Breast epithelium (tissue), 3 donors: ENCODE results near the gene SHC1.

Experiments used
- CTCF ChIP-seq, 3 donors: fragments of 450-650 bp; IDR thresholded peaks; one replicate each; pipeline ENCODE4 v1.5.1; 2016 to 2017; ENCODE audit warnings: antibody characterized with exemption in 3 of 3, mild to moderate bottlenecking in 3 of 3, moderate library complexity in 3 of 3
- POLR2A ChIP-seq: fragments of 450-650 bp; IDR thresholded peaks from one replicate; pipeline ENCODE4 v1.6.1; 2016; ENCODE audit warnings: antibody characterized with exemption, mild to moderate bottlenecking, moderate library complexity
- POLR2AphosphoS5 ChIP-seq, 3 donors: sonication (generic); formaldehyde crosslinking; IDR thresholded peaks; one replicate each; pipeline ENCODE4 v1.6.1; 2017; ENCODE audit warnings: antibody characterized with exemption in 3 of 3

- TF ChIP-seq POLR2A = no peak
- TF ChIP-seq CTCF (IDR thresholded peaks at IDR 0.05) = no peak
- peak; percentile 64 to 89 (median 86) for TF ChIP-seq POLR2AphosphoS5 (IDR thresholded peaks at IDR 0.05)
These were observed 12.5 kb upstream of the SHC1 start, which contains the start of gene FLAD1 for GRCh38 chr1:154982897-154983648.
